Parathyroid adenoma (tissue), 2 donors: ENCODE data around the gene NRTN.

ENCODE experiments used
- H2AFZ ChIP-seq: fragments of 300-600 bp; sonication (generic); one replicate; pipeline ENCODE4 v1.7.0; 2017; ENCODE audit warnings: antibody characterized with exemption, mild to moderate bottlenecking
- H3K27ac ChIP-seq: fragments of 300-600 bp; sonication (generic); one replicate; pipeline ENCODE4 v1.7.0; 2017
- H3K27me3 ChIP-seq: fragments of 300-600 bp; sonication (generic); one replicate; pipeline ENCODE4 v1.7.0; 2017; ENCODE audit warnings: low read length; ENCODE audit not compliant: control insufficient read depth, insufficient read depth
- H3K36me3 ChIP-seq: fragments of 300-600 bp; sonication (generic); one replicate; pipeline ENCODE4 v1.7.0; 2017; ENCODE audit warnings: low read length; ENCODE audit not compliant: control insufficient read depth, insufficient read depth
- H3K4me1 ChIP-seq: fragments of 300-600 bp; sonication (generic); one replicate; pipeline ENCODE4 v1.7.0; 2017; ENCODE audit warnings: control low read depth
- H3K4me2 ChIP-seq: fragments of 300-600 bp; sonication (generic); one replicate; pipeline ENCODE4 v1.7.0; 2017; ENCODE audit warnings: low read length
- H3K4me3 ChIP-seq: fragments of 300-600 bp; sonication (generic); one replicate; pipeline ENCODE4 v1.7.0; 2017; ENCODE audit warnings: low read depth, low read length
- H3K79me2 ChIP-seq: fragments of 300-600 bp; sonication (generic); one replicate; pipeline ENCODE4 v1.7.0; 2017; ENCODE audit warnings: control low read depth
- H3K9ac ChIP-seq: fragments of 300-600 bp; sonication (generic); one replicate; pipeline ENCODE4 v1.7.0; 2017; ENCODE audit warnings: mild to moderate bottlenecking
- H3K9me3 ChIP-seq: fragments of 300-600 bp; sonication (generic); one replicate; pipeline ENCODE4 v1.7.0; 2017; ENCODE audit warnings: low read length; ENCODE audit not compliant: control insufficient read depth
- TF ChIP-seq, protein P1 (sequence below): fragments of 300-600 bp; sonication (generic); IDR thresholded peaks from one replicate; pipeline ENCODE4 v1.7.0; 2017; ENCODE audit warnings: antibody characterized with exemption, mild to moderate bottlenecking
- donor health status: primary hyperparathyroidism.

The NRTN gene

GRCh38 chr19:5820785-5821184 lies 15.9 kb downstream of the NRTN start:
- Histone ChIP-seq H3K4me1 (no peaks in the 10 kb centered on the region), H3K27me3 (no peaks in the 10 kb centered on the region), H3K9me3 (no peaks in the 10 kb centered on the region), H3K36me3 (no peaks in the 10 kb centered on the region), H3K27ac (no peak overlapping the region), H3K4me3 (no peak overlapping the region), H3K9ac (no peak overlapping the region), H2AFZ (no peak overlapping the region), H3K4me2 (no peak overlapping the region), H3K79me2 (no peaks in the 10 kb centered on the region)
- TF ChIP-seq, protein P1, sequence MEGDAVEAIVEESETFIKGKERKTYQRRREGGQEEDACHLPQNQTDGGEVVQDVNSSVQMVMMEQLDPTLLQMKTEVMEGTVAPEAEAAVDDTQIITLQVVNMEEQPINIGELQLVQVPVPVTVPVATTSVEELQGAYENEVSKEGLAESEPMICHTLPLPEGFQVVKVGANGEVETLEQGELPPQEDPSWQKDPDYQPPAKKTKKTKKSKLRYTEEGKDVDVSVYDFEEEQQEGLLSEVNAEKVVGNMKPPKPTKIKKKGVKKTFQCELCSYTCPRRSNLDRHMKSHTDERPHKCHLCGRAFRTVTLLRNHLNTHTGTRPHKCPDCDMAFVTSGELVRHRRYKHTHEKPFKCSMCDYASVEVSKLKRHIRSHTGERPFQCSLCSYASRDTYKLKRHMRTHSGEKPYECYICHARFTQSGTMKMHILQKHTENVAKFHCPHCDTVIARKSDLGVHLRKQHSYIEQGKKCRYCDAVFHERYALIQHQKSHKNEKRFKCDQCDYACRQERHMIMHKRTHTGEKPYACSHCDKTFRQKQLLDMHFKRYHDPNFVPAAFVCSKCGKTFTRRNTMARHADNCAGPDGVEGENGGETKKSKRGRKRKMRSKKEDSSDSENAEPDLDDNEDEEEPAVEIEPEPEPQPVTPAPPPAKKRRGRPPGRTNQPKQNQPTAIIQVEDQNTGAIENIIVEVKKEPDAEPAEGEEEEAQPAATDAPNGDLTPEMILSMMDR: no peak

DNA sequence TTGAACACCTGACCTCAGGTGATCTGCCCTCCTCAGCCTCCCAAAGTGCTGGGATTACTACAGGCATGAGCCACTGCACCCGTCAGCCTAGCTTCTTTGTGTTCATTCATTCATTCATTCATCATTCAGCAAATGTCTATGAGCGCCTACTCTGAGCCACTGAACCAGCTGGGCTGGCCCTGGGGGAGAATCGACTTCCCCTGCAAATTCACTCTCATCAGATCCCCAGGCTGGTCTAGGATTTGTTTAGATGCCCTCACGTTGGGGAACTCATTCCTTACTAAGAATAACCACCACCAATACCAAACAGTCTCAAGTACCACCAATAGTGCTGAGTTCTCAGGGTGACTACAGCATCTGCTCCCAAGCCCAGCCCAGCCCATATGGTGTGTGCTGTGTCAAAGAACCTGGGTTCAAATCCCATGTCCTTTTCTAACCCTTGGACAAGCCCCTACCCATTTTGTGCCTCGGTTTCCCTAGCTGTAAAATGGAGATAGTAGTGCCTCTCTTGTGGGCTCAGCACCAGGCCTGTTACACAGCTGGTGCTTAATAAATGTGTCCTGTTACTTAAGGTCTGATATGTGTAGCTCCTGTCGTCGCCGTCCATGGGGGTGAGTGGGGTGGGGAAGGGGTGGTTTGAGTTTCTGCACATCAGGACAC lies 16.8 kb downstream of the NRTN start:
- Histone ChIP-seq H2AFZ (no peak overlapping the region), H3K27me3 (no peaks in the 10 kb centered on the region), H3K4me3 (no peak overlapping the region), H3K9me3 (no peaks in the 10 kb centered on the region), H3K4me2 (no peak overlapping the region), H3K36me3 (no peaks in the 10 kb centered on the region), H3K9ac (no peak overlapping the region), H3K27ac (no peak overlapping the region), H3K79me2 (no peaks in the 10 kb centered on the region), H3K4me1 (no peaks in the 10 kb centered on the region)
- TF ChIP-seq, protein P1: no peak

- no peaks in the 10 kb centered on the region for H3K4me1 ChIP-seq
- H3K27me3 ChIP-seq: no peaks in the 10 kb centered on the region
- TF ChIP-seq, protein P1: no peak
Observed at GRCh38 chr19:5822181-5822844, 17.4 kb downstream of the NRTN start.

DNA sequence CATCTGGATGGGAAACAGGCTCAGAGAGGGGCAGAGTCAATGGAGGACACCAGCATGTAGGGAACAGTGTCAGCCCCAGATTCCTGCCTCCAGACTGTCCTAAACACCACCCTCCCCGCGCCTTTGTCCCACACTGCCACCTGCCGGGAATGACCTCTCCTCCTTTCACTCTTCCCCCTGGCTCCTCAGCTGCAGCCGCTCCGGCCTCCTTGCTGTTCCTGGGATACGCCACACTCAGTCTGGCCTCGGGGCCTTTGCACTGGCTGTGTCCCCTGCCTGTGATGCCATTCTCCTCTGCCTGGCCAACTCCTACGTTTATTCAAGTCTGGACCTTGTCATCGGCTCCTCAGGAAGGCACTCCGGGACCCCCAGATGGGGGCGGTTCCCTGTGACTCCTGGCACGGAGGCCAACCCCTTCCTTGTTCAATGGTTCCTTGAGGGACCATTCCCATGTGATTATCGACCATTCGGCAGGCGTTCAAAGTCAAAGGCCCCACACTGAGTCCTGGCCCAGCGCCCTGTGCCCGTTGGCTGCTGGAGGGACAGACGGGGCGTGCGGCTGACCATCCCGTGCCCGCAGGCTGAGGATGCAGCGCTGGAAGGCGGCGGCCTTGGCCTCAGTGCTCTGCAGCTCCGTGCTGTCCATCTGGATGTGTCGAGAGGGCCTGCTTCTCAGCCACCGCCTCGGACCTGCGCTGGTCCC lies 18.9 kb downstream of the NRTN start:
- no peaks in the 10 kb centered on the region for H3K4me1 ChIP-seq
- H3K4me2 ChIP-seq: no peak overlapping the region
- H3K36me3 ChIP-seq: no peaks in the 10 kb centered on the region
- H3K27me3 ChIP-seq: no peaks in the 10 kb centered on the region
- no peaks in the 10 kb centered on the region for H3K79me2 ChIP-seq
- no peak overlapping the region for H2AFZ ChIP-seq
- H3K27ac ChIP-seq: no peak overlapping the region
- no peak overlapping the region for H3K4me3 ChIP-seq
- no peak overlapping the region for H3K9ac ChIP-seq
- H3K9me3 ChIP-seq: no peaks in the 10 kb centered on the region
- TF ChIP-seq, protein P1: no peak

More at GRCh38 chr19:5822181-5822844, 17.4 kb downstream of the NRTN start:
- no peak overlapping the region for H3K4me3 ChIP-seq
- no peak overlapping the region for H3K9ac ChIP-seq
- H3K36me3 ChIP-seq: no peaks in the 10 kb centered on the region
- H2AFZ ChIP-seq: no peak overlapping the region
- H3K79me2 ChIP-seq: no peaks in the 10 kb centered on the region
- H3K9me3 ChIP-seq: no peaks in the 10 kb centered on the region
- H3K4me2 ChIP-seq: no peak overlapping the region
- no peak overlapping the region for H3K27ac ChIP-seq
